OCI-LY3 (cell line): ENCODE data around the gene TRIM14.

Source experiments
- H2AFZ ChIP-seq: fragments of 200-600, 300-600 bp; shearing (Covaris generic); 2 replicates; pipeline ENCODE4 v1.6.0; 2014; ENCODE audit warnings: antibody characterized with exemption, low read depth, low read length
- H3K27ac ChIP-seq: fragments of 200-600, 300-600 bp; sonication (generic); 2 replicates; pipeline ENCODE4 v1.5.1; 2014; ENCODE audit warnings: mild to moderate bottlenecking, low read length, moderate library complexity, mixed read lengths
- H3K27me3 ChIP-seq: fragments of 200-600, 300-600 bp; sonication (generic); 2 replicates; pipeline ENCODE4 v1.6.1; 2014; ENCODE audit warnings: low read depth, low read length, mixed read lengths
- H3K36me3 ChIP-seq: fragments of 200-600, 300-600 bp; sonication (generic); replicated peaks from 2 replicates; pipeline ENCODE3; 2014; ENCODE audit warnings: low read depth, low read length, mixed read lengths
- H3K4me1 ChIP-seq: fragments of 300-600, 200-600 bp; sonication (generic); 2 replicates; pipeline ENCODE4 v1.6.1; 2014; ENCODE audit warnings: low read length, mixed read lengths
- H3K4me2 ChIP-seq: fragments of 200-600, 300-600 bp; sonication (generic); 2 replicates; pipeline ENCODE4 v1.6.1; 2014; ENCODE audit warnings: low read length, mixed read lengths
- H3K4me3 ChIP-seq: fragments of 300-600, 200-600 bp; sonication (generic); 2 replicates; pipeline ENCODE4 v1.5.1; 2014; ENCODE audit warnings: antibody characterized with exemption, mild to moderate bottlenecking, low read length, moderate library complexity
- H3K79me2 ChIP-seq: fragments of 300-600, 200-600 bp; shearing (Covaris generic); 2 replicates; pipeline ENCODE4 v1.6.1; 2014; ENCODE audit warnings: mild to moderate bottlenecking, low read length, mixed read lengths
- H3K9ac ChIP-seq: fragments of 300-600, 200-600 bp; shearing (Covaris generic); 2 replicates; pipeline ENCODE4 v1.6.0; 2014; ENCODE audit warnings: mild to moderate bottlenecking, low read length, moderate library complexity
- H3K9me3 ChIP-seq: fragments of 200-600, 300-600 bp; shearing (Covaris generic); 2 replicates; pipeline ENCODE4 v1.6.1; 2014; ENCODE audit warnings: low read length, mixed read lengths; ENCODE audit not compliant: insufficient read depth
- H4K20me1 ChIP-seq: fragments of 200-600, 300-600 bp; sonication (generic); 2 replicates; pipeline ENCODE4 v1.6.1; 2016; ENCODE audit warnings: low read length, mixed read lengths; ENCODE audit not compliant: insufficient read depth
- EZH2phosphoT487 ChIP-seq: fragments of 200-600 bp; shearing (Covaris generic); IDR thresholded peaks from 2 replicates; pipeline ENCODE4 v1.6.1; 2018; ENCODE audit warnings: antibody characterized with exemption, mixed run types, low read depth
- TF ChIP-seq, protein P1 (sequence below): fragments of 200-600, 300-600 bp; sonication (generic); IDR thresholded peaks from 2 replicates; pipeline ENCODE4 v1.5.1; 2014; ENCODE audit warnings: antibody characterized with exemption, low read length, low read depth

TRIM14 gene

DNA sequence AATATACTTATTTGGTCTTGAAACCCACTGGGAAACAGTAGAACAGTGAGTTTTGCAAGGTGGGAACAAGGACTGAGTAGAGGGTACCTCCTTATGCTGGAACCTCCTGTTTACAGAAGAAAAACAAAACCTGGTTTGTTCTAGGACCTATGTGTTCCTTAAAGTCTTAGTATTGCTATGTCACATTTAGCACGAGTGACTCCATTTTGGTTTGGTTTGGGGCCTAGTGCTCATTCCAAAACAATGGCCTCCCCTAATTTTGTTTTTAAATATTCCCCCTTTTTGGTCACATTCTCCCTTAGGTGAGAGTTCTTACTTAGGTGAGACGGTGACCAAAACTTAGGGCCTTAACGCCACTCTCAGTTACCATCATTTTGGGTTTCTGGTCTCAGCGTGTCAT, 68.7 kb downstream of the TRIM14 start:
- Histone ChIP-seq H3K9me3 (peaks cover 8% of the 10 kb centered on the region; the same call in 1 of the 2 replicates), H3K9ac (no peak overlapping the region), H2AFZ (no peak overlapping the region), H3K27ac (no peak overlapping the region), H3K4me2 (no peak overlapping the region), H3K79me2 (peaks cover 63% of the 10 kb centered on the region), H3K4me1 (peaks cover 36% of the 10 kb centered on the region), H3K4me3 (no peak overlapping the region), H4K20me1 (0 out of 2 replicates have a peak, but pooled peaks cover 15% of the 10 kb centered on the region), H3K27me3 (no peaks in the 10 kb centered on the region), H3K36me3 (peaks cover 33% of the 10 kb centered on the region)
- no peak for TF ChIP-seq EZH2phosphoT487
- TF ChIP-seq, protein P1, sequence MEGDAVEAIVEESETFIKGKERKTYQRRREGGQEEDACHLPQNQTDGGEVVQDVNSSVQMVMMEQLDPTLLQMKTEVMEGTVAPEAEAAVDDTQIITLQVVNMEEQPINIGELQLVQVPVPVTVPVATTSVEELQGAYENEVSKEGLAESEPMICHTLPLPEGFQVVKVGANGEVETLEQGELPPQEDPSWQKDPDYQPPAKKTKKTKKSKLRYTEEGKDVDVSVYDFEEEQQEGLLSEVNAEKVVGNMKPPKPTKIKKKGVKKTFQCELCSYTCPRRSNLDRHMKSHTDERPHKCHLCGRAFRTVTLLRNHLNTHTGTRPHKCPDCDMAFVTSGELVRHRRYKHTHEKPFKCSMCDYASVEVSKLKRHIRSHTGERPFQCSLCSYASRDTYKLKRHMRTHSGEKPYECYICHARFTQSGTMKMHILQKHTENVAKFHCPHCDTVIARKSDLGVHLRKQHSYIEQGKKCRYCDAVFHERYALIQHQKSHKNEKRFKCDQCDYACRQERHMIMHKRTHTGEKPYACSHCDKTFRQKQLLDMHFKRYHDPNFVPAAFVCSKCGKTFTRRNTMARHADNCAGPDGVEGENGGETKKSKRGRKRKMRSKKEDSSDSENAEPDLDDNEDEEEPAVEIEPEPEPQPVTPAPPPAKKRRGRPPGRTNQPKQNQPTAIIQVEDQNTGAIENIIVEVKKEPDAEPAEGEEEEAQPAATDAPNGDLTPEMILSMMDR, result no peak

DNA sequence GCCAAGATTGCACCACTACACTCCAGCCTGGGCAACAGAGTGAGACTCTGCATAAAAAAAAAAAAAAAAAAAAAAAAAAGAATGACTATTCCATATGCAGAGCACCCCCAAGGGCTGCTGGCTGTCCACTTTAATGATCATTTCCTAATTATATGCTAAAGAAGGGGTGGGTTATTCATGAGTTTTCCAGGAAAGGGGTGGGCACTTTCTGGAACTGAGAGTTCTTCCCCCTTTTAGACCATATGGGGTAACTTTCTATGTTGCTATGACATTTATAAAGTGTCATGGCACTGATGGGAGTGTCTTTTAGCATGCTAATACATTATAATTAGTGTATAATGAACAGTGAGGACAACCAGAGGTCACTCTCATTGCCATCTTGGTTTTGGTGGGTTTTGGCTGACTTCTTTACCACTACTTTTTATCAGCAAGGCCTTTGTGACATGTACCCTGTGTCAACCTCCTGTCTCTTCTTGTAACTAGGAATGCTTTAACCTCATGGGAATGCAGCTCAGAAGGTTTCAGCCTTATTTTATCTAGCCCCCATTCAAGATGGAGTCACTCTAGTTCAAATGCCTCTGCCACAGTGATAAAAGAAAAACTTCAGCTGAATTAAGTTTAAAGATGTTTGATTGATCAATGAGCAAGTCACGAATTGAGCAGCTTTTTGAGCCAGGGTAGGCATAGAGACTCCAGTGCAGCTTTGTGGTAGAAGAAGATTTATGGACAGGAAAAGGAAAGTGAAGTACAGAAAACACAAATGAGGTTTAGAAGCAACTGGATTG, 69.5 kb downstream of the TRIM14 start:
- peaks cover 8% of the 10 kb centered on the region; the same call in 1 of the 2 replicates for H3K9me3 ChIP-seq
- H3K9ac ChIP-seq, result no peak overlapping the region
- peaks cover 68% of the 10 kb centered on the region for H3K79me2 ChIP-seq
- H4K20me1 ChIP-seq, result 0 out of 2 replicates have a peak, but pooled peaks cover 15% of the 10 kb centered on the region
- H3K36me3 ChIP-seq, result peaks cover 31% of the 10 kb centered on the region
- H2AFZ ChIP-seq, result no peak overlapping the region
- H3K4me2 ChIP-seq, result no peak overlapping the region
- H3K4me1 ChIP-seq, result peaks cover 36% of the 10 kb centered on the region
- H3K27me3 ChIP-seq, result no peaks in the 10 kb centered on the region
- no peak for TF ChIP-seq EZH2phosphoT487
- TF ChIP-seq, protein P1, result no peak
- H3K27ac ChIP-seq, result no peak overlapping the region
- no peak overlapping the region for H3K4me3 ChIP-seq

DNA sequence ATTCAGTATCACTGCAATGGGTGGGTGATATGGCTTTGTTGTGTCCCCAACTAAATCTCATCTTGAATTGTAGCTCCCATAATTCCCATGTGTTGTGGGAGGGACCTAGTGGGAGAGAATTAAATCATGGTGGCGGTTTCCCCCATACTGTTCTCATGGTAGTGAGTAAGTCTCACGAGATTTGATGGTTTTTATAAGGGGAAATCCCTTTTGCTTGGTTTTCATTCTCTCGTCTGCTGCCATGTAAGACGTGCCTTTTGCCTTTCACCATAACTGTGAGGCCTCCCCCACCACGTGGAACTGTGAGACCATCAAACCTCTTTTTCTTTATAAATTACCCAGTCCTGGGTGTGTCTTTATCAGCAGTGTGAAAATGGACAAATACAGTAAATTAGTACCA, 72.0 kb downstream of the TRIM14 start:
- Histone ChIP-seq H4K20me1 (0 out of 2 replicates have a peak, but pooled peaks cover 15% of the 10 kb centered on the region), H3K9me3 (peaks cover 8% of the 10 kb centered on the region; the same call in 1 of the 2 replicates), H3K4me1 (peaks cover 39% of the 10 kb centered on the region), H3K4me3 (peak overlapping the region; percentile 84), H3K27me3 (no peaks in the 10 kb centered on the region), H3K4me2 (peak overlapping the region; percentile 75), H3K27ac (no peak overlapping the region), H2AFZ (no peak overlapping the region), H3K9ac (no peak overlapping the region), H3K79me2 (peaks cover 68% of the 10 kb centered on the region), H3K36me3 (peaks cover 28% of the 10 kb centered on the region)
- TF ChIP-seq, protein P1, result no peak
- TF ChIP-seq EZH2phosphoT487, result no peak

DNA sequence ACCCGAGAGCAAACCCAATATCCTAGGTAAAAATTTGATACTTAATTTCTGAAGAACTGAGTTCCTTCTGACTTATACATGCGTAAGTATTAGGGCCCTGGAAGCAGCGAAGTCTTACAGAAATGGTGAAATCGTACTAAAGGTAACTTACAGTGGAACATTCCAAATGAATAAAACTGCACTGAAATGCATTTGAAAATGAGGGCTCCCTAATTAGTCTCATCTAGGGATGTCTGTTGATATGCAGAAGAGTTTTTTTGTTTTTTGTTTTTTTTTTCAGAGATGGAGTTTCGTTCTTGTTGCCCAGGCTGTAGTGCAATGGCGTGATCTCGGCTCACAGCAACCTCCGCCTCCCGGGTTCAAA, 72.9 kb downstream of the TRIM14 start:
- peak overlapping the region; percentile 86 for H3K9ac ChIP-seq
- peaks cover 59% of the 10 kb centered on the region for H3K79me2 ChIP-seq

More for the DNA sequence above, 72.9 kb downstream of the TRIM14 start:
- H3K27me3 ChIP-seq, result no peaks in the 10 kb centered on the region
- peak overlapping the region; percentile 84 for H3K4me3 ChIP-seq
- H3K36me3 ChIP-seq, result peaks cover 28% of the 10 kb centered on the region
- H3K9me3 ChIP-seq, result peaks cover 8% of the 10 kb centered on the region; the same call in 1 of the 2 replicates
- 0 out of 2 replicates have a peak, but pooled peaks cover 7% of the 10 kb centered on the region for H4K20me1 ChIP-seq
- peak overlapping the region; percentile 75 for H3K4me2 ChIP-seq
- H2AFZ ChIP-seq, result no peak overlapping the region
- H3K27ac ChIP-seq, result peak overlapping the region; percentile 86
- peaks cover 39% of the 10 kb centered on the region for H3K4me1 ChIP-seq
- TF ChIP-seq EZH2phosphoT487, result no peak
- TF ChIP-seq, protein P1, result no peak
